GM20000 (cell line): ENCODE results near the gene PCNA.

Source experiments
- DNase-seq: peaks from one replicate; pipeline ENCODE4 v3.0.0; 2012; ENCODE audit warnings: low spot score
- TF ChIP-seq, protein P1 (sequence below): IDR thresholded peaks from 2 replicates; pipeline ENCODE4 v1.5.1; 2012; ENCODE audit warnings: mild to moderate bottlenecking, control low read depth; ENCODE audit errors: extremely low read depth, missing control alignments

PCNA gene

DNA sequence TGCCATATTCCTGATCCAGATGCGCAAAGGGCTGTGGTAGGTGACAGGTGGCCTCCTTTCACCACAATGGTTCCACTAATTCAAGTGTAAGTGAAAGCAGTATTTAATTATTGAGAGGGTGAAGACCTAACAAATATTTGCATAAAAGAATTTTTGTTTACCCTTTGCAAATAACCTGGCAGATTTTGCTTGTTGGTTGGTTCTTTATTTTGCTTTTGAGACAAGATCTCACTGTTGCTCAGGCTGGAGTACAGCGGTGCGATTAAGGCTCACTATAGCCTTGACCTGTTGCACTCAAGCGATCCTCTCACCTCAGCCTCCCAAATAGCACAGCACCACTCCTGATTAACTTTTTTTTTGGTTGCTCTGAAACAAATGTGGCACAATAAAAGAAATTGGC, 49.2 kb downstream of the PCNA start:
- no peak for DNase-seq
- TF ChIP-seq, protein P1, sequence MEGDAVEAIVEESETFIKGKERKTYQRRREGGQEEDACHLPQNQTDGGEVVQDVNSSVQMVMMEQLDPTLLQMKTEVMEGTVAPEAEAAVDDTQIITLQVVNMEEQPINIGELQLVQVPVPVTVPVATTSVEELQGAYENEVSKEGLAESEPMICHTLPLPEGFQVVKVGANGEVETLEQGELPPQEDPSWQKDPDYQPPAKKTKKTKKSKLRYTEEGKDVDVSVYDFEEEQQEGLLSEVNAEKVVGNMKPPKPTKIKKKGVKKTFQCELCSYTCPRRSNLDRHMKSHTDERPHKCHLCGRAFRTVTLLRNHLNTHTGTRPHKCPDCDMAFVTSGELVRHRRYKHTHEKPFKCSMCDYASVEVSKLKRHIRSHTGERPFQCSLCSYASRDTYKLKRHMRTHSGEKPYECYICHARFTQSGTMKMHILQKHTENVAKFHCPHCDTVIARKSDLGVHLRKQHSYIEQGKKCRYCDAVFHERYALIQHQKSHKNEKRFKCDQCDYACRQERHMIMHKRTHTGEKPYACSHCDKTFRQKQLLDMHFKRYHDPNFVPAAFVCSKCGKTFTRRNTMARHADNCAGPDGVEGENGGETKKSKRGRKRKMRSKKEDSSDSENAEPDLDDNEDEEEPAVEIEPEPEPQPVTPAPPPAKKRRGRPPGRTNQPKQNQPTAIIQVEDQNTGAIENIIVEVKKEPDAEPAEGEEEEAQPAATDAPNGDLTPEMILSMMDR, result no peak

DNA sequence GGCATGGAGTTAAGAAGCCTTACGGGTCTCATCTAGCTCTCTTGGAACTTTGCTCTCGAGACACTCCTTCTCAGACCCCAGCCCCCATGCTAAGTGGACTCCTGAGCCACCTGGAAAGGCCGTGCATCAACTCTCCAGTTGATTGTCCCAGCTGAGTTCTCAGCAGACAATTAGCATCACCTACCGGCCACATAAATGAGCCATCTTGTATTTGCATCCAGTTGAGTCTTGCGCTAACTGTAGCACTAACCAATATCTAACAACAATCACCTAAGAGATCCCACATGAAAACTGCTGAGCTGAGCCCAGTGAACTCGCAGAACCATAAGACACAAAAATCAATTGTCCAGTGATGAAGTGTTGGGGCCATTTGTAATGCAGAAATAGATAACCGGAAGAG, 49.7 kb downstream of the PCNA start:
- TF ChIP-seq, protein P1, result no peak

DNA sequence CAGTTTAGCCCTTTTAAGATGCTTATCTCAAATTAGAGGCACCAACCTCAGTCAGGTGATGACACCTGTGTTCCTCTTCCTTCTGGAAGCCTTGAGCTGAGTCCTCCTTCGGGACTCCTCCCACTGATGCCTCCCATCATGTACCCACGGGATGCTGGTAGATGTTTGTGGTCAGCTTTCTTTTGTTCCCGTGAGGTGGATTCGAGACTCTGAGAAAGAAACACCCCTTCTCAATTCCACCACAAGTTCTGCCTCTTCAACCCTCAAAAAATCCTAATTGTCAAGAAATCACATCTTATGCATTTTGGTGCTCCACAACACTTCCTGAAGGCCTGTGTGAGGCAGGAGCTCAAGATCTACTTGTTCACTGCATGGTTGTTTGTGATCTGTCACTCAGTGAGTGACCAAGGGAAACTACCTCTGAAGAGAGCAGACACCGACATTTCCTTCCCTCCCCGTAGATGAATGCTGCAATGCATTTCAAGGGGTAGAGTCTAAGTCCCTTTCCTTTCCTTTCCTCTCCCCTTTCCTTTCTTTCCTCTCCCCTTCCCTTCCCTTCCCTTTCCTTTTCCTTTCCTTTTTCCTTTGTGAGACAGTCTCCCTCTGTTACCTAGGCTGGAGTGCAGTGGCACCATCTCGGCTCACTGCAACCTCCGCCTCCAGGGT, 50.5 kb downstream of the PCNA start:
- TF ChIP-seq, protein P1, result no peak

More for the DNA sequence above, 49.7 kb downstream of the PCNA start:
- no peak for DNase-seq

DNA sequence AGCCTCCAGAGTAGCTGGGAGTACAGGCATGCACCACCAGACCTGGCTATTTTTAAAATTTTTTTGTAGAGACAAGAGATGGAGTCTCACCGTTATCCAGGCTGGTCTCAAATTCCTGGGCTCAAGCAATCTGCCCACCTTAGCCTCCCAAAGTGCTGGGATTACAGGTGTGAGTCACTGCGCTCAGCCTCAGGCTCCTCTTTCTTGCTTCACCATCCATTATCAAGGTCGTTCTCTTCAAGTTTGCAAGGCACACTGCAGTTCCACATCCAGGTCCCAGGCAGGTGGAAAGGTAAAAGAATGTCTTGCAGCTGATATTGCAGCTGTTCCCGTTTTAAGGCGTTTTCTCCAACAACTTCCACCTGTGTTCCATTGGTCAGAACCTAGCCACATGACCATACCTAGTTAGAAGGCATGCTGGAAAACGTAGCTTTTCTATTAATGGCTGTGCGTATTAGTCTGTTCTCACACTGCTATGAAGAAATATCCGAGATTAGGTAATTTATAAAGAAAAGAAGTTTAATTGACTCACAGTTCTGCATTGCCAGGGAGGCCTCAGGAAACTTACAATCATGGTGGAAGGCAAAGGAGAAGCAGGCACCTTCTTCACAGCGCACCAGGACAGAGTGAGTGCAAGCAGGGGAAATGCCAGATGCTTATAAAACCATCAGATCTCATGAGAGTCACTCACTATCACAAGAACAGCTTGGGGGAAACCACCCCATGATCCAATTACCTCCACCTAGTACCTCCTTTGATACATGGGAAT, 51.7 kb downstream of the PCNA start:
- no peak for DNase-seq
- TF ChIP-seq, protein P1, result no peak

More for the DNA sequence above, 50.5 kb downstream of the PCNA start:
- no peak for DNase-seq

DNA sequence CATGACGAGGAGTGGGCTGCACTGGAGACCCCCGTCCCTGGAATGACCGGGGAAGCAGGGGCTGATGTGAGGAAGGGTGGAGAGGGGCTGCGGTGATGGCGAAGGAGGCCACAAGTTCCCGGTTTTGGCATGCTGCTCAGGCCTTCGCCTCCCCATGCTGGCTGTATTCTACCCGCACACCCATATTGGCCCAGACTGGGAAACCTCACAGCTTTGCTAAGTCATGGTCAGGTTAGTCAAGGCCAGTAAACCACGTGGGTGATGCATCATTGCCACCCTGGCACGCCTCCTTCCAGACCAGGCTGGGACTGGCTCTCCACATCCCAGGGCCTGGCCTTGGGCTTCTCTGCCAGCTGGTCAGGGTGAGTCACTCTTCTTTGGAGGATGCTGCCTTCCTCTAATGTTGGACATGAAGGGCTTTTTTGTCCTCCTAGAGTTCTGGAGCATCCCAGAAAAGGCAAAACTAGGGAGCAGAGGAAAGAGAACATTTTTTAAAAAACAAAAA, 53.8 kb downstream of the PCNA start:
- TF ChIP-seq, protein P1, result no peak
- no peak for DNase-seq

DNA sequence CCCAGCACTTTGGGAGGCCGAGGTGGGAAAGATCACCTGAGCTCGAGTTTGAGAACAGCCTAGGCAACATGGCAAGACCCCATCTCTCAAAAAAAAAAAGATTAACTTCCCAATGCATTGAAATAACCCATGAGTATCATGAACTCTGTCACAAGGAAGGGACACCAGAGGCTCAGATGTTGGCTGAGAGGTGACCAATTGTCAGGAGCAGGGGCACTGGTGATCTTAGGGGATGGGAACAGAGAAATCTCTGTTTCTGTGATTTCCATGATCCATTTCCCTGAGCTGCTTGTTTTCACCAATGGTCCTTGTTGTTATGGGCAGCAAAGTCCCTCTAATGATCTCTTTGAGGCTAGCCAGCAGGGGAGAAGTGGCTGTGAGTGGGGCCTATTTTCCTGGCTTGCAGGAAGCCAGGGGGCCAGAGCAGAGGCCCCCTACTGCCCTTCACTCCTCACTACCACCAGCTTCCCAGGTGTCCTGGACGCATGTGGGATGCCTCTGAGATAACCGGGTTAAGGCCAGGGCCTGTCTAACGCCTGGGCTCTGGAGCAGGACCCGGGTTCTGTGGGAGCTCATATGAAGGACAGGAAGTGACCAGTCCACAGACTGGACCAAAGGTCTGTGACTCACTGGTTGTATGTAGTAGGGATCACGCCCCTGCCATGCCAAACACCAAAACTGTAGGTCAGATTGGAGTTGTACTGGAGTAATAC, 54.4 kb downstream of the PCNA start:
- TF ChIP-seq, protein P1, result no peak
- no peak for DNase-seq
